Measurements from ENCODE around the gene TMEM138. TPM values are rescaled to one million over a fixed set of nuclear protein-coding genes. Genes with fewer than 3 reads are reported as not detected.
A peak's percentile ranks its signal among the peaks of the same experiment; 100 is the strongest.

Gene TMEM138
- polyA plus RNA-seq, 3 donors: 34.5 to 64.0 (median 50.7) TPM

- H3K27ac Mint-ChIP-seq: peak overlapping the region in 2 of 7 donors; percentile 36 to 80
- peaks cover 0 to 1% of the 10 kb centered on the region in 2 donors for H3K9me3 ChIP-seq (replicated peaks in 1 of 2; ENCODE audit: control insufficient read depth in 1 of 2, insufficient read depth in 1 of 2, low read length in 2 of 2)
- H3K4me3 Mint-ChIP-seq: no peak overlapping the region
- no peak overlapping the region for H3K27ac ChIP-seq (ENCODE audit: low read depth in 1 of 2, low read length in 2 of 2)
- peaks cover 28% of the 10 kb centered on the region for H3K4me1 Mint-ChIP-seq
- H3K9ac ChIP-seq (ENCODE audit: insufficient read depth, low read length, poor library complexity, severe bottlenecking): no peak overlapping the region
- peaks cover 2 to 4% (median 2%) of the 10 kb centered on the region in 7 donors for H3K9me3 Mint-ChIP-seq
- 87% methylated on average over 7 of the region's 15 CpGs for WGBS (ENCODE audit: insufficient coverage)
- peaks cover 2 to 9% (median 3%) of the 10 kb centered on the region in 3 donors for H3K27me3 Mint-ChIP-seq (ENCODE audit: low read depth in 3 of 3)
- no peaks in the 10 kb centered on the region for H3K27me3 ChIP-seq (ENCODE audit: control insufficient read depth in 2 of 2, insufficient read depth in 2 of 2, low read length in 2 of 2)
- intact Hi-C loops (cut with micrococcal nuclease): loop anchor here (1.0 to 2.0 kb wide), 2 partner anchors 48 kb away; no protein-coding TSS in a partner anchor
- no peak overlapping the region for H2AFZ ChIP-seq (ENCODE audit: insufficient read depth, low read depth, low read length, poor library complexity, severe bottlenecking)
- no peak overlapping the region for H3K4me2 ChIP-seq (replicated peaks; ENCODE audit: extremely low read depth, low read length, poor library complexity, severe bottlenecking)
- H3K36me3 Mint-ChIP-seq: peaks cover 0 to 1% of the 10 kb centered on the region in 2 donors
- no peaks in the 10 kb centered on the region for H3K79me2 ChIP-seq (ENCODE audit: insufficient read depth, low read length)
- H3K4me3 ChIP-seq (replicated peaks in 1 of 3; ENCODE audit: low read depth in 2 of 3, low read length in 3 of 3): no peak overlapping the region
- H3K4me1 ChIP-seq (ENCODE audit: control insufficient read depth in 1 of 2, insufficient read depth in 2 of 2, low read length in 2 of 2): peaks cover 27 to 31% of the 10 kb centered on the region in 2 donors
- no peaks in the 10 kb centered on the region for H3K36me3 ChIP-seq (replicated peaks in 1 of 2; ENCODE audit: control insufficient read depth in 1 of 2, insufficient read depth in 2 of 2, low read length in 2 of 2)
- peak in 1 of 3 donors; percentile 20 for DNase-seq
- TF ChIP-seq CTCF (IDR thresholded peaks at IDR 0.05): no peak
- no peaks in the 10 kb centered on the region for H4K20me1 ChIP-seq (ENCODE audit: insufficient read depth, low read length)
Observed at GRCh38 chr11:61384271-61385242, 22.4 kb downstream of the TMEM138 start.

GRCh38 chr11:61390161-61390560 is 28.0 kb downstream of the TMEM138 start:
- H3K4me2 ChIP-seq (replicated peaks; ENCODE audit: extremely low read depth, low read length, poor library complexity, severe bottlenecking): no peak overlapping the region
- H2AFZ ChIP-seq (ENCODE audit: insufficient read depth, low read depth, low read length, poor library complexity, severe bottlenecking): no peak overlapping the region
- H3K4me1 ChIP-seq (ENCODE audit: control insufficient read depth in 1 of 2, insufficient read depth in 2 of 2, low read length in 2 of 2): peaks cover 17 to 25% of the 10 kb centered on the region in 2 donors
- no CpG with 5 or more reads among the region's 1 CpG for WGBS (ENCODE audit: insufficient coverage)
- Mint-ChIP-seq H3K27ac (no peak overlapping the region), H3K9me3 (peaks cover 1 to 11% (median 6%) of the 10 kb centered on the region in 7 donors), H3K4me1 (peaks cover 23% of the 10 kb centered on the region), H3K36me3 (peaks cover 3 to 9% of the 10 kb centered on the region in 2 donors), H3K27me3 (ENCODE audit: low read depth in 3 of 3) (peaks cover 2 to 4% (median 3%) of the 10 kb centered on the region in 3 donors), H3K4me3 (no peak overlapping the region)
- H3K79me2 ChIP-seq (ENCODE audit: insufficient read depth, low read length): no peaks in the 10 kb centered on the region
- no peak overlapping the region for H3K9ac ChIP-seq (ENCODE audit: insufficient read depth, low read length, poor library complexity, severe bottlenecking)
- peaks cover 4 to 5% of the 10 kb centered on the region in 2 donors for H3K9me3 ChIP-seq (replicated peaks in 1 of 2; ENCODE audit: control insufficient read depth in 1 of 2, insufficient read depth in 1 of 2, low read length in 2 of 2)
- H3K27ac ChIP-seq (ENCODE audit: low read depth in 1 of 2, low read length in 2 of 2): no peak overlapping the region
- peaks cover 4 to 6% of the 10 kb centered on the region in 2 donors for H3K36me3 ChIP-seq (replicated peaks in 1 of 2; ENCODE audit: control insufficient read depth in 1 of 2, insufficient read depth in 2 of 2, low read length in 2 of 2)
- no peak for DNase-seq
- no peak for TF ChIP-seq CTCF (IDR thresholded peaks at IDR 0.05)
- no peaks in the 10 kb centered on the region for H3K27me3 ChIP-seq (ENCODE audit: control insufficient read depth in 2 of 2, insufficient read depth in 2 of 2, low read length in 2 of 2)
- intact Hi-C loops (cut with micrococcal nuclease): loop anchor here in 1 of 2 donors (5.0 kb wide), 1 partner anchor 47 kb away; no protein-coding TSS in a partner anchor
- H3K4me3 ChIP-seq (replicated peaks in 1 of 3; ENCODE audit: low read depth in 2 of 3, low read length in 3 of 3): no peak overlapping the region
- H4K20me1 ChIP-seq (ENCODE audit: insufficient read depth, low read length): no peaks in the 10 kb centered on the region
